ENCODE results near the gene SDR42E2. TPM values are rescaled to one million over a fixed set of nuclear protein-coding genes. Genes with fewer than 3 reads are reported as not detected.
A peak's percentile ranks its signal among the peaks of the same experiment; 100 is the strongest.

SDR42E2 gene
- total RNA-seq, 1 experiment from 2014 or later, result not detected

- DNase-seq (ENCODE audit: low spot score), result no peak
- Histone ChIP-seq H3K36me3 (ENCODE audit: insufficient read depth, low read length, poor library complexity, severe bottlenecking) (no peaks in the 10 kb centered on the region), H3K4me3 (ENCODE audit: low read depth, low read length, poor library complexity, severe bottlenecking) (no peak overlapping the region), H3K9me3 (ENCODE audit: low read depth, low read length, poor library complexity, severe bottlenecking) (no peaks in the 10 kb centered on the region), H3K4me1 (ENCODE audit: insufficient read depth, low read length, poor library complexity, severe bottlenecking) (no peaks in the 10 kb centered on the region), H3K27me3 (replicated peaks; ENCODE audit: insufficient read depth, low read depth, low read length, poor library complexity) (no peaks in the 10 kb centered on the region), H3K27ac (ENCODE audit: low read depth, low read length, poor library complexity, severe bottlenecking) (no peak overlapping the region)
- ChIA-PET CTCF (interaction anchor here (1.0 kb wide), 1 partner anchor 68 kb away, joined by 3 read pairs; no protein-coding TSS in a partner anchor), POLR2A (ENCODE audit: low non-redundant PET) (no interaction called here)
- no TSS peak for BruUV-seq (replicated peaks)
- intact Hi-C loops (cut with micrococcal nuclease; ENCODE audit: unreplicated experiment), result no loop called here
- TF ChIP-seq EZH2 (IDR thresholded peaks at IDR 0.05; ENCODE audit: borderline replicate concordance, low read depth, low read length, poor library complexity, severe bottlenecking) (no peak), CTCF (conservative IDR thresholded peaks at IDR 0.05; ENCODE audit: low read depth, low read length) (no peak)
These were observed 41.9 kb upstream of the SDR42E2 start for GRCh38 chr16:22120440-22120839.

DNA sequence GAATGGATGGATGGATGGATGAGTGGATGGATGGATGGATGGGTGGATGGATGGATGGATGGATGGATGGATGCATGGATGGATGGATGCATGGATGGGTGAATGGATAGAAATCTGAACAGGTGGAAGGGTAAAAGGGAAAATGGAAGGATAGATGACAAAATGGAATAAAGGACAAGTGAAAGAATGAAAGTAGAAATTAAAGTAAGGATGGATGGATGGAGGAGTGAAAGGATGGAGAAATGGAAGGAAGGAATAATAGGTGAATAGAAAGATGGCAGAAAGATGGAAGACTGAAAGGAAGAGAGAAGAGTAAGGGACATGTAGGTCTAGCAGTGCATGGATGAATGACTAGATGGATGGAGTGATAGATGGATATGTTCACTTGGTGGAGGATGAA, 40.1 kb upstream of the SDR42E2 start:
- Histone ChIP-seq H3K27ac (ENCODE audit: low read depth, low read length, poor library complexity, severe bottlenecking) (no peak overlapping the region), H3K4me3 (ENCODE audit: low read depth, low read length, poor library complexity, severe bottlenecking) (no peak overlapping the region), H3K27me3 (replicated peaks; ENCODE audit: insufficient read depth, low read depth, low read length, poor library complexity) (no peaks in the 10 kb centered on the region), H3K9me3 (ENCODE audit: low read depth, low read length, poor library complexity, severe bottlenecking) (no peaks in the 10 kb centered on the region), H3K4me1 (ENCODE audit: insufficient read depth, low read length, poor library complexity, severe bottlenecking) (no peaks in the 10 kb centered on the region), H3K36me3 (ENCODE audit: insufficient read depth, low read length, poor library complexity, severe bottlenecking) (no peaks in the 10 kb centered on the region)
- ChIA-PET POLR2A (ENCODE audit: low non-redundant PET) (no interaction called here), CTCF (interaction anchor here (1.8 kb wide), 1 partner anchor 66 kb away, joined by 5 read pairs; no protein-coding TSS in a partner anchor)
- TF ChIP-seq EZH2 (IDR thresholded peaks at IDR 0.05; ENCODE audit: borderline replicate concordance, low read depth, low read length, poor library complexity, severe bottlenecking), result no peak
- intact Hi-C loops (cut with micrococcal nuclease; ENCODE audit: unreplicated experiment), result no loop called here
- BruUV-seq (replicated peaks), result no TSS peak
- DNase-seq (ENCODE audit: low spot score), result no peak

- Histone ChIP-seq H3K27me3 (replicated peaks; ENCODE audit: insufficient read depth, low read depth, low read length, poor library complexity) (no peaks in the 10 kb centered on the region), H3K4me1 (ENCODE audit: insufficient read depth, low read length, poor library complexity, severe bottlenecking) (no peaks in the 10 kb centered on the region), H3K4me3 (ENCODE audit: low read depth, low read length, poor library complexity, severe bottlenecking) (no peak overlapping the region), H3K27ac (ENCODE audit: low read depth, low read length, poor library complexity, severe bottlenecking) (no peak overlapping the region), H3K9me3 (ENCODE audit: low read depth, low read length, poor library complexity, severe bottlenecking) (no peaks in the 10 kb centered on the region), H3K36me3 (ENCODE audit: insufficient read depth, low read length, poor library complexity, severe bottlenecking) (no peaks in the 10 kb centered on the region)
- TF ChIP-seq EZH2 (IDR thresholded peaks at IDR 0.05; ENCODE audit: borderline replicate concordance, low read depth, low read length, poor library complexity, severe bottlenecking) (no peak), CTCF (conservative IDR thresholded peaks at IDR 0.05; ENCODE audit: low read depth, low read length) (no peak)
- intact Hi-C loops (cut with micrococcal nuclease; ENCODE audit: unreplicated experiment), result no loop called here
- peak; percentile 45 for DNase-seq (ENCODE audit: low spot score)
- POLR2A ChIA-PET (ENCODE audit: low non-redundant PET), result no interaction called here
- BruUV-seq (replicated peaks), result no TSS peak
- CTCF ChIA-PET, result interaction anchor here (0.6 to 1.8 kb wide), 2 partner anchors 66 to 466 kb away, joined by 3 to 5 read pairs; no protein-coding TSS in a partner anchor
These were observed 39.2 kb upstream of the SDR42E2 start for GRCh38 chr16:22123146-22123545.
